H9 (cell line): ENCODE measurements around the gene PRR12. TPM values are rescaled to one million over a fixed set of nuclear protein-coding genes. Genes with fewer than 3 reads are reported as not detected.

Experiments
- DNase-seq: peaks from one replicate; pipeline ENCODE4 v3.0.0-alpha.2; 2017
- H2AFZ ChIP-seq: one replicate; pipeline ENCODE4 v1.6.1; 2013; ENCODE audit warnings: mild to moderate bottlenecking, low read length, control low read depth, moderate library complexity
- H2AK5ac ChIP-seq: 2 replicates; pipeline ENCODE4 v1.6.1; 2013; ENCODE audit warnings: low read length, control low read depth, mixed read lengths; ENCODE audit not compliant: insufficient read length
- H2BK120ac ChIP-seq: one replicate; pipeline ENCODE4 v1.6.1; 2013; ENCODE audit warnings: low read depth, mild to moderate bottlenecking, low read length, control low read depth, inconsistent platforms; ENCODE audit not compliant: poor library complexity, severe bottlenecking
- H2BK12ac ChIP-seq: 2 replicates; pipeline ENCODE4 v1.6.1; 2013; ENCODE audit warnings: low read length, control low read depth, mixed read lengths, low read depth; ENCODE audit not compliant: insufficient read length
- H2BK15ac ChIP-seq: 2 replicates; pipeline ENCODE4 v1.6.1; 2013; ENCODE audit warnings: low read depth, low read length, control low read depth
- H2BK20ac ChIP-seq: one replicate; pipeline ENCODE4 v1.6.1; 2013; ENCODE audit warnings: low read depth, mild to moderate bottlenecking, low read length, control low read depth, inconsistent platforms; ENCODE audit not compliant: poor library complexity, severe bottlenecking
- H2BK5ac ChIP-seq: 2 replicates; pipeline ENCODE4 v1.6.1; 2013; ENCODE audit warnings: low read length, control low read depth, mixed read lengths; ENCODE audit not compliant: insufficient read length
- H3K14ac ChIP-seq: 2 replicates; pipeline ENCODE4 v1.6.1; 2013; ENCODE audit warnings: low read length, control low read depth; ENCODE audit not compliant: insufficient read depth
- H3K18ac ChIP-seq: 2 replicates; pipeline ENCODE4 v1.6.1; 2013; ENCODE audit warnings: low read depth, mild to moderate bottlenecking, mixed read lengths, low read length, control low read depth; ENCODE audit not compliant: insufficient read length
- H3K23ac ChIP-seq: 2 replicates; pipeline ENCODE4 v1.6.1; 2013; ENCODE audit warnings: low read length, control low read depth, mixed read lengths, low read depth; ENCODE audit not compliant: insufficient read length
- H3K23me2 ChIP-seq: 2 replicates; pipeline ENCODE4 v1.6.1; 2013; ENCODE audit warnings: low read depth, mild to moderate bottlenecking, mixed read lengths, low read length, control low read depth; ENCODE audit not compliant: insufficient read length, poor library complexity, severe bottlenecking
- H3K27ac ChIP-seq: 2 replicates; pipeline ENCODE4 v1.5.1; 2013; ENCODE audit warnings: low read length, control low read depth, mixed read lengths, low read depth; ENCODE audit not compliant: insufficient read length
- H3K27me3 ChIP-seq: 2 replicates; pipeline ENCODE4 v1.6.1; 2013; ENCODE audit warnings: low read length, control low read depth, inconsistent platforms; ENCODE audit not compliant: insufficient read depth
- H3K4ac ChIP-seq: 2 replicates; pipeline ENCODE4 v1.6.1; 2013; ENCODE audit warnings: low read depth, mild to moderate bottlenecking, control low read depth, inconsistent platforms, low read length, moderate library complexity
- H3K4me1 ChIP-seq: 2 replicates; pipeline ENCODE4 v1.6.1; 2013; ENCODE audit warnings: low read length, control low read depth, inconsistent platforms; ENCODE audit not compliant: insufficient read depth
- H3K4me2 ChIP-seq: 2 replicates; pipeline ENCODE4 v1.6.1; 2013; ENCODE audit warnings: low read length, control low read depth, mixed read lengths; ENCODE audit not compliant: insufficient read length, insufficient read depth
- H3K56ac ChIP-seq: 2 replicates; pipeline ENCODE4 v1.6.1; 2013; ENCODE audit warnings: low read depth, mild to moderate bottlenecking, mixed read lengths, low read length, control low read depth; ENCODE audit not compliant: insufficient read length
- H3K79me1 ChIP-seq: 2 replicates; pipeline ENCODE4 v1.6.1; 2013; ENCODE audit warnings: low read depth, mild to moderate bottlenecking, moderate library complexity, low read length, control low read depth, inconsistent platforms; ENCODE audit not compliant: insufficient read depth, poor library complexity, severe bottlenecking
- H3K79me2 ChIP-seq: 2 replicates; pipeline ENCODE4 v1.6.1; 2013; ENCODE audit warnings: low read length, control low read depth, inconsistent platforms; ENCODE audit not compliant: insufficient read depth
- H3K9ac ChIP-seq: 2 replicates; pipeline ENCODE4 v1.6.1; 2013; ENCODE audit warnings: low read length, control low read depth, mixed read lengths; ENCODE audit not compliant: insufficient read length; ENCODE audit errors: extremely low read depth
- H3K9me3 ChIP-seq: one replicate; pipeline ENCODE4 v1.6.1; 2013; ENCODE audit warnings: low read depth, low read length, inconsistent platforms; ENCODE audit not compliant: control insufficient read depth
- H3T11ph ChIP-seq: one replicate; pipeline ENCODE4 v1.6.1; 2013; ENCODE audit warnings: mild to moderate bottlenecking, low read length, control low read depth, inconsistent platforms
- H4K20me1 ChIP-seq: one replicate; pipeline ENCODE4 v1.6.1; 2013; ENCODE audit not compliant: control insufficient read depth, insufficient read length, insufficient read depth
- H4K5ac ChIP-seq: 2 replicates; pipeline ENCODE4 v1.6.1; 2013; ENCODE audit warnings: low read depth, mild to moderate bottlenecking, mixed read lengths, low read length, control low read depth; ENCODE audit not compliant: insufficient read length
- H4K8ac ChIP-seq: replicated peaks from 2 replicates; pipeline ENCODE4 v1.6.1; 2013; ENCODE audit warnings: low read length, control low read depth, mixed read lengths, low read depth; ENCODE audit not compliant: insufficient read length
- H4K91ac ChIP-seq: 2 replicates; pipeline ENCODE4 v1.6.1; 2013; ENCODE audit warnings: low read depth, mild to moderate bottlenecking, moderate library complexity, mixed read lengths, low read length, control low read depth; ENCODE audit not compliant: insufficient read length
- H3K27ac Mint-ChIP-seq, 3 experiments: 2 replicates in 2 of 3; 3 replicates in 1 of 3; pipeline ENCODE4 v1.8.0; 2020 to 2021; ENCODE audit warnings: mixed read lengths in 3 of 3, mild to moderate bottlenecking in 1 of 3, moderate library complexity in 1 of 3
- H3K27me3 Mint-ChIP-seq: 2 replicates; pipeline ENCODE4 v1.8.0; 2021; ENCODE audit warnings: low read depth, mild to moderate bottlenecking, moderate library complexity, mixed read lengths
- H3K36me3 Mint-ChIP-seq, 3 experiments: 2 replicates in 2 of 3; 3 replicates in 1 of 3; pipeline ENCODE4 v1.8.0; 2020 to 2021; ENCODE audit warnings: low read depth in 3 of 3, mixed read lengths in 3 of 3; ENCODE audit not compliant: insufficient read depth in 1 of 3
- H3K4me1 Mint-ChIP-seq, 2 experiments: 2 replicates each; pipeline ENCODE4 v1.8.0; 2020; ENCODE audit warnings: mixed read lengths in 2 of 2
- H3K4me3 Mint-ChIP-seq, 2 experiments: 2 replicates in 1 of 2; 3 replicates in 1 of 2; pipeline ENCODE4 v1.8.0; 2020 to 2021; ENCODE audit warnings: mild to moderate bottlenecking in 2 of 2, mixed read lengths in 2 of 2, moderate library complexity in 1 of 2
- H3K9me3 Mint-ChIP-seq, 2 experiments: 2 replicates in 1 of 2; 3 replicates in 1 of 2; pipeline ENCODE4 v1.8.0; 2020; ENCODE audit warnings: mild to moderate bottlenecking in 2 of 2, mixed read lengths in 2 of 2, moderate library complexity in 1 of 2
- CTCF ChIP-seq: fragments of 200-600 bp; sonication (generic); conservative IDR thresholded peaks from 3 replicates; pipeline ENCODE4 v1.8.0; 2021; ENCODE audit warnings: antibody characterized with exemption, mild to moderate bottlenecking
- WGBS: extraction: QIAGEN DNeasy Blood & Tissue Kit; methylation state at CpG from one replicate; pipeline ENCODE4 v1.1.7; 2013; ENCODE audit warnings: missing lambda C conversion rate, low lambda C conversion rate, mixed read lengths; ENCODE audit not compliant: insufficient read length; ENCODE audit errors: extremely low coverage; 5-methylcytosine and 5-hydroxymethylcytosine counted together
- total RNA-seq: library from RNA; stranded (reverse); gene quantifications from 2 replicates; pipeline ENCODE4 v1.2.1, GENCODE V29; 2021

The PRR12 gene
- total RNA-seq, 1 experiment from 2014 or later, result 65.9 TPM

- Histone ChIP-seq H3K27ac (peak overlapping the region; percentile 90), H3K79me2 (peaks cover 5% of the 10 kb centered on the region; the same call in 1 of the 2 replicates), H3K4ac (no peak overlapping the region), H3K4me1 (no peaks in the 10 kb centered on the region; the same call in 1 of the 2 replicates), H4K5ac (no peak overlapping the region), H3K9ac (peak overlapping the region; percentile 90), H2BK120ac (no peak overlapping the region), H2BK15ac (0 out of 2 replicates have a peak overlapping the region, but pooled peaks have one; percentile 84), H4K91ac (no peak overlapping the region), H3T11ph (no peak overlapping the region), H2AFZ (no peak overlapping the region), H3K9me3 (no peaks in the 10 kb centered on the region), H3K18ac (peak overlapping the region; percentile 56), H3K56ac (no peak overlapping the region), H4K20me1 (no peaks in the 10 kb centered on the region), H3K23ac (no peak overlapping the region), H3K14ac (peak overlapping the region; percentile 88), H3K79me1 (peaks cover 8% of the 10 kb centered on the region), H3K23me2 (peaks cover 14% of the 10 kb centered on the region), H2AK5ac (no peak overlapping the region), H3K27me3 (no peaks in the 10 kb centered on the region), H2BK20ac (no peak overlapping the region), H2BK5ac (peak overlapping the region; percentile 88), H3K4me2 (peak overlapping the region; percentile 100), H2BK12ac (no peak overlapping the region), H4K8ac (no peak overlapping the region)
- no peaks in the 10 kb centered on the region; a peak in 2 of 5 replicates for H3K9me3 Mint-ChIP-seq
- H3K4me3 Mint-ChIP-seq, result peak overlapping the region; percentile 79 to 94
- H3K27ac Mint-ChIP-seq, result peak overlapping the region; percentile 96 to 98 (median 96)
- H3K4me1 Mint-ChIP-seq, result peaks cover 11 to 28% of the 10 kb centered on the region in 2 experiments
- peak; percentile 99 for DNase-seq
- H3K36me3 Mint-ChIP-seq, result peaks cover 13 to 16% (median 14%) of the 10 kb centered on the region in 3 experiments; a peak in 6 of 7 replicates
- TF ChIP-seq CTCF, result no peak
- WGBS, result no CpG with 5 or more reads among the region's 58 CpGs
- H3K27me3 Mint-ChIP-seq, result no peaks in the 10 kb centered on the region
Measured at GRCh38 chr19:49590071-49590970, 661 bp upstream of the PRR12 start.
